A549 (cell line): Measurements from ENCODE around the gene UMAD1.

Experiments
- CEBPB ChIP-seq, 2 experiments: fragments of >200 bp in 1 of 2; sonication (Bioruptor Twin) in 1 of 2; formaldehyde crosslinking in 1 of 2; IDR thresholded peaks; 2 replicates each; pipeline ENCODE4 v1.6.1; 2012 to 2016
- CTCF ChIP-seq: fragments of >200 bp; sonication (Bioruptor Twin); formaldehyde crosslinking; IDR thresholded peaks from 3 replicates; pipeline ENCODE4 v1.5.1; 2016

- TF ChIP-seq CTCF (no peak), CEBPB (IDR thresholded peaks at IDR 0.05) (no peak)
Observed at GRCh38 chr7:7612519-7612918, 28.0 kb upstream of the UMAD1 start.
